ENCODE measurements around the gene CCL17. TPM values are rescaled to one million over a fixed set of nuclear protein-coding genes. Genes with fewer than 3 reads are reported as not detected.
"Not testable (repeated sequence)": the region's sequence is repeated elsewhere in the genome, so short reads cannot be mapped to it uniquely, and the experiment has no call there.

Gene CCL17
- total and polyA plus RNA-seq, 4 donors, result not detected

DNA sequence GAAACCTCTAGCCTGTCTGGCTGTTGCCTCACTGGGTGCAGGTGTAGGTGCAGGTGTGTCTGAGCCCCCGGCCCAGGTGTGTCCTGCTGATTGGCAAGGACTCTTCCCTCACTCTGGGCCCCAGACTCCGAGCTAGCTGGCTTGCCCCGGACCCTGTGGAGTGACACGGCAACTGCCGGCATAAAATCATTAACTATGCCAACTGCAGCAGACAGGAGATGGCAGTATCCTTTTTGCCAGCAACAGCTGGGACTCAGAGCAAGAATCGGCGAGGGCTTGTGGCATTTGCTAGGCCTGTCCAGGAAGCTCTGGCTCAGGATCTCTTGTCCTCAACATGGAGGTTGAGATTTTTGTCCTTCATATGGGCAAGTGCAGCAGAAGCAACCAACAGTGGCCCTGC, 21.8 kb downstream of the CCL17 start:
- H3K27me3 ChIP-seq (ENCODE audit: control insufficient read depth, insufficient read depth, low read length), result no peaks in the 10 kb centered on the region
- WGBS (ENCODE audit: insufficient coverage), result 74% methylated on average over 7 of the region's 7 CpGs
- H3K4me1 ChIP-seq (ENCODE audit: control insufficient read depth, insufficient read depth, low read length), result no peaks in the 10 kb centered on the region
- H3K27ac ChIP-seq (ENCODE audit: low read depth, low read length), result no peak overlapping the region
- no peak for DNase-seq (ENCODE audit: low read depth in 4 of 6, low spot score in 6 of 6)
- H3K4me3 ChIP-seq (ENCODE audit: low read depth, low read length), result no peak overlapping the region
- H3K9me3 ChIP-seq (ENCODE audit: control insufficient read depth, insufficient read depth, low read length), result no peaks in the 10 kb centered on the region
- H3K36me3 ChIP-seq (ENCODE audit: control insufficient read depth, insufficient read depth, low read length), result peaks cover 40% of the 10 kb centered on the region

GRCh38 chr16:57427307-57427706, 22.7 kb downstream of the CCL17 start:
- H3K27ac ChIP-seq (ENCODE audit: low read depth, low read length), result no peak overlapping the region
- no peak overlapping the region for H3K4me3 ChIP-seq (ENCODE audit: low read depth, low read length)
- peaks cover 49% of the 10 kb centered on the region for H3K36me3 ChIP-seq (ENCODE audit: control insufficient read depth, insufficient read depth, low read length)
- no peaks in the 10 kb centered on the region for H3K27me3 ChIP-seq (ENCODE audit: control insufficient read depth, insufficient read depth, low read length)
- H3K9me3 ChIP-seq (ENCODE audit: control insufficient read depth, insufficient read depth, low read length), result no peaks in the 10 kb centered on the region
- WGBS (ENCODE audit: insufficient coverage), result 91% methylated on average over 2 of the region's 8 CpGs
- DNase-seq (ENCODE audit: low read depth in 4 of 6, low spot score in 6 of 6), result no peak
- H3K4me1 ChIP-seq (ENCODE audit: control insufficient read depth, insufficient read depth, low read length), result no peaks in the 10 kb centered on the region

- no peaks in the 10 kb centered on the region for H3K27me3 ChIP-seq (ENCODE audit: control insufficient read depth, insufficient read depth, low read length)
- H3K9me3 ChIP-seq (ENCODE audit: control insufficient read depth, insufficient read depth, low read length), result no peaks in the 10 kb centered on the region
- H3K27ac ChIP-seq (ENCODE audit: low read depth, low read length), result no peak overlapping the region
- no peaks in the 10 kb centered on the region for H3K4me1 ChIP-seq (ENCODE audit: control insufficient read depth, insufficient read depth, low read length)
- peaks cover 52% of the 10 kb centered on the region for H3K36me3 ChIP-seq (ENCODE audit: control insufficient read depth, insufficient read depth, low read length)
- no peak for DNase-seq (ENCODE audit: low read depth in 4 of 6, low spot score in 6 of 6)
- H3K4me3 ChIP-seq (ENCODE audit: low read depth, low read length), result no peak overlapping the region
These were observed 23.3 kb downstream of the CCL17 start for GRCh38 chr16:57427824-57428223.

- no peak overlapping the region for H3K27ac ChIP-seq (ENCODE audit: low read depth, low read length)
- H3K27me3 ChIP-seq (ENCODE audit: control insufficient read depth, insufficient read depth, low read length), result no peaks in the 10 kb centered on the region
- no peak overlapping the region for H3K4me3 ChIP-seq (ENCODE audit: low read depth, low read length)
- no peaks in the 10 kb centered on the region for H3K9me3 ChIP-seq (ENCODE audit: control insufficient read depth, insufficient read depth, low read length)
- no peaks in the 10 kb centered on the region for H3K4me1 ChIP-seq (ENCODE audit: control insufficient read depth, insufficient read depth, low read length)
- peaks cover 74% of the 10 kb centered on the region for H3K36me3 ChIP-seq (ENCODE audit: control insufficient read depth, insufficient read depth, low read length)
- no peak for DNase-seq (ENCODE audit: low read depth in 4 of 6, low spot score in 6 of 6)
- WGBS (ENCODE audit: insufficient coverage), result 93% methylated on average over 5 of the region's 5 CpGs
These were observed 26.4 kb downstream of the CCL17 start for GRCh38 chr16:57430955-57431354.

DNA sequence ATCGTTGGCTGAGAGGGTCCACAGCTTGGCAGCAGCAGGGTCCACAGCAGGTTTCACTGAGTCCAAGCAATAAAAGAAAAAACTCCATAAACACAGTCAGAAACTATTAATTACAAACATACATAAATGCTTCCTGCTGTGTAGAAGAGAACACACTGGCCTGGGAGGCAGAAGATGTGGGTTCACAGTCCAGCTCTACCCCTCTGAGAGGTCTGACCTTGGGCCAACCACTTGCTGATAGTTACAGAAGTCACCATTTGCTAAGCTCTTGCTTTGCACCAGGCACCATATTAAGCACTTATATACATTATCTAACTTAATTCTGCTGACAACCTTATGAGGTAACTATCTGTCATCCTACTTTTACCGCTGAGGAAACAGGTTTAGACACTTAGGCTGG, 27.9 kb downstream of the CCL17 start:
- DNase-seq (ENCODE audit: low read depth in 4 of 6, low spot score in 6 of 6), result no peak
- Histone ChIP-seq H3K36me3 (ENCODE audit: control insufficient read depth, insufficient read depth, low read length) (peaks cover 73% of the 10 kb centered on the region), H3K4me1 (ENCODE audit: control insufficient read depth, insufficient read depth, low read length) (no peaks in the 10 kb centered on the region), H3K4me3 (ENCODE audit: low read depth, low read length) (no peak overlapping the region), H3K27ac (ENCODE audit: low read depth, low read length) (no peak overlapping the region), H3K27me3 (ENCODE audit: control insufficient read depth, insufficient read depth, low read length) (no peaks in the 10 kb centered on the region), H3K9me3 (ENCODE audit: control insufficient read depth, insufficient read depth, low read length) (no peaks in the 10 kb centered on the region)
- WGBS (ENCODE audit: insufficient coverage), result 85% methylated on average over 2 of the region's 2 CpGs

- Histone ChIP-seq H3K4me3 (ENCODE audit: low read depth, low read length) (no peak overlapping the region), H3K4me1 (ENCODE audit: control insufficient read depth, insufficient read depth, low read length) (no peaks in the 10 kb centered on the region), H3K27me3 (ENCODE audit: control insufficient read depth, insufficient read depth, low read length) (no peaks in the 10 kb centered on the region), H3K27ac (ENCODE audit: low read depth, low read length) (no peak overlapping the region), H3K9me3 (ENCODE audit: control insufficient read depth, insufficient read depth, low read length) (no peaks in the 10 kb centered on the region), H3K36me3 (ENCODE audit: control insufficient read depth, insufficient read depth, low read length) (peaks cover 76% of the 10 kb centered on the region)
- DNase-seq (ENCODE audit: low read depth in 4 of 6, low spot score in 6 of 6), result no peak
- 90% methylated on average over 2 of the region's 3 CpGs for WGBS (ENCODE audit: insufficient coverage)
These were observed 28.4 kb downstream of the CCL17 start for GRCh38 chr16:57432989-57433388.

GRCh38 chr16:57434003-57434402, 29.4 kb downstream of the CCL17 start:
- no peak overlapping the region for H3K27ac ChIP-seq (ENCODE audit: low read depth, low read length)
- peaks cover 69% of the 10 kb centered on the region for H3K36me3 ChIP-seq (ENCODE audit: control insufficient read depth, insufficient read depth, low read length)
- no CpG with 5 or more reads among the region's 2 CpGs for WGBS (ENCODE audit: insufficient coverage)

GRCh38 chr16:57435838-57436237, 31.3 kb downstream of the CCL17 start:
- Histone ChIP-seq H3K27me3 (ENCODE audit: control insufficient read depth, insufficient read depth, low read length) (no peaks in the 10 kb centered on the region), H3K27ac (ENCODE audit: low read depth, low read length) (no peak overlapping the region), H3K4me1 (ENCODE audit: control insufficient read depth, insufficient read depth, low read length) (no peaks in the 10 kb centered on the region), H3K36me3 (ENCODE audit: control insufficient read depth, insufficient read depth, low read length) (peaks cover 53% of the 10 kb centered on the region), H3K4me3 (ENCODE audit: low read depth, low read length) (no peak overlapping the region), H3K9me3 (ENCODE audit: control insufficient read depth, insufficient read depth, low read length) (no peaks in the 10 kb centered on the region)
- no peak for DNase-seq (ENCODE audit: low read depth in 4 of 6, low spot score in 6 of 6)
- WGBS (ENCODE audit: insufficient coverage), result no CpG with 5 or more reads among the region's 1 CpG

More at GRCh38 chr16:57434003-57434402, 29.4 kb downstream of the CCL17 start:
- DNase-seq (ENCODE audit: low read depth in 4 of 6, low spot score in 6 of 6), result no peak
- Histone ChIP-seq H3K4me1 (ENCODE audit: control insufficient read depth, insufficient read depth, low read length) (no peaks in the 10 kb centered on the region), H3K9me3 (ENCODE audit: control insufficient read depth, insufficient read depth, low read length) (no peaks in the 10 kb centered on the region), H3K27me3 (ENCODE audit: control insufficient read depth, insufficient read depth, low read length) (no peaks in the 10 kb centered on the region), H3K4me3 (ENCODE audit: low read depth, low read length) (no peak overlapping the region)

DNA sequence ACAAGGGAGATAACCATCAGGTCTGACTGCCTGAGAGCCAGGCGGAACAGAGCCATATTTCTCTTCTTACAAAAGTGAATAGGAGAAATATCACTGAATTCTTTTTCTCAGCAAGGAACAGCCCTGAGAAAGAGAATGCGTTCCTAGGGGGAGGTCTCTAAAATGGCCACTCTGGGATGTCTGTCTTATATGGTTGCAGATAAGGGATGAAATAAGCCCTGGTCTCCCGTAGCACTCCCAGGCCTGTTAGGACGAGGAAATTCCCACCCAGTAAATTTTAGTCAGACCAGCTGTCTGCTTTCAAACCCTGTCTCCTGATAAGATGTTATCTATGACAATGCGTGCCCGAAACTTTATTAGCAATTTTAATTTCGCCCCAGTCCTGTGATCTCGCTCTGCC, 35.4 kb downstream of the CCL17 start:
- not testable (repeated sequence) for H3K4me1 ChIP-seq (ENCODE audit: control insufficient read depth, insufficient read depth, low read length); H3K9me3 ChIP-seq (ENCODE audit: control insufficient read depth, insufficient read depth, low read length); H3K4me3 ChIP-seq (ENCODE audit: low read depth, low read length); DNase-seq (ENCODE audit: low read depth in 4 of 6, low spot score in 6 of 6); H3K27me3 ChIP-seq (ENCODE audit: control insufficient read depth, insufficient read depth, low read length); H3K27ac ChIP-seq (ENCODE audit: low read depth, low read length)
- peaks cover 26% of the 10 kb centered on the region for H3K36me3 ChIP-seq (ENCODE audit: control insufficient read depth, insufficient read depth, low read length)
- WGBS (ENCODE audit: insufficient coverage), result 92% methylated on average over 5 of the region's 8 CpGs

GRCh38 chr16:57440551-57440950, 36.0 kb downstream of the CCL17 start:
- DNase-seq (ENCODE audit: low read depth in 4 of 6, low spot score in 6 of 6); H3K4me3 ChIP-seq (ENCODE audit: low read depth, low read length); H3K9me3 ChIP-seq (ENCODE audit: control insufficient read depth, insufficient read depth, low read length); H3K27me3 ChIP-seq (ENCODE audit: control insufficient read depth, insufficient read depth, low read length); H3K27ac ChIP-seq (ENCODE audit: low read depth, low read length); H3K4me1 ChIP-seq (ENCODE audit: control insufficient read depth, insufficient read depth, low read length): not testable (repeated sequence)
- no CpG with 5 or more reads among the region's 8 CpGs for WGBS (ENCODE audit: insufficient coverage)
- peaks cover 20% of the 10 kb centered on the region for H3K36me3 ChIP-seq (ENCODE audit: control insufficient read depth, insufficient read depth, low read length)

Data from spinal cord (tissue), 10 donors.